Hindlimb muscle (tissue), 1 donor: ENCODE measurements around the gene STARD6. TPM values are rescaled to one million over a fixed set of nuclear protein-coding genes. Genes with fewer than 3 reads are reported as not detected.
"Not testable (repeated sequence)": the region's sequence is repeated elsewhere in the genome, so short reads cannot be mapped to it uniquely, and the experiment has no call there.

Experiments
- DNase-seq: peaks from one replicate; pipeline ENCODE4 v3.0.0-alpha.2; 2013
- polyA plus RNA-seq: library from polyadenylated mRNA; unstranded; fragments of 120-200 nt; gene quantifications from one replicate; pipeline ENCODE4 v1.2.1, GENCODE V29; 2013; ENCODE audit not compliant: insufficient read length

STARD6 gene
- polyA plus RNA-seq: not detected

GRCh38 chr18:54357660-54358494, at the start of gene STARD6, which contains the start of gene C18orf54:
TSS of gene STARD6 (minus strand) at chr18:54357858. CDS start at chr18:54354573, 3,285 bp downstream.
TSS of gene C18orf54 (plus strand) at chr18:54357906. CDS start at chr18:54360573, 2,667 bp downstream.
- DNase-seq: peak; percentile 95

- no peak for DNase-seq
Measured at GRCh38 chr18:54405290-54405689, 47.6 kb upstream of the STARD6 start.

GRCh38 chr18:54396760-54397159, 39.1 kb upstream of the STARD6 start:
- no peak for DNase-seq

GRCh38 chr18:54393648-54394294, 36.1 kb upstream of the STARD6 start:
- DNase-seq: no peak

GRCh38 chr18:54392543-54393023, 34.9 kb upstream of the STARD6 start:
- peak; percentile 40 for DNase-seq

- DNase-seq: no peak
Measured at GRCh38 chr18:54390838-54391237, 33.2 kb upstream of the STARD6 start.

- DNase-seq: no peak
Measured at GRCh38 chr18:54389143-54389505, 31.5 kb upstream of the STARD6 start.

GRCh38 chr18:54388203-54389142, 30.8 kb upstream of the STARD6 start:
- peak; percentile 2 for DNase-seq

GRCh38 chr18:54387631-54388030, 30.0 kb upstream of the STARD6 start:
- DNase-seq: no peak

- DNase-seq: not testable (repeated sequence)
Measured at GRCh38 chr18:54386800-54387495, 29.3 kb upstream of the STARD6 start.

GRCh38 chr18:54386043-54386442, 28.4 kb upstream of the STARD6 start:
- no peak for DNase-seq

GRCh38 chr18:54382733-54383252, 25.1 kb upstream of the STARD6 start:
- DNase-seq: no peak

- DNase-seq: no peak
Measured at GRCh38 chr18:54382076-54382475, 24.4 kb upstream of the STARD6 start.

GRCh38 chr18:54381640-54382039, 24.0 kb upstream of the STARD6 start:
- DNase-seq: no peak

- no peak for DNase-seq
Measured at GRCh38 chr18:54378057-54378456, 20.4 kb upstream of the STARD6 start.

GRCh38 chr18:54360406-54360805, 2.7 kb upstream of the STARD6 start:
- no peak for DNase-seq

- DNase-seq: no peak
Measured at GRCh38 chr18:54359233-54359632, 1.6 kb upstream of the STARD6 start.

- peak; percentile 16 for DNase-seq
Measured at GRCh38 chr18:54358495-54359040, 910 bp upstream of the STARD6 start.

GRCh38 chr18:54357082-54357659, 487 bp downstream of the STARD6 start:
- DNase-seq: peak; percentile 19

- no peak for DNase-seq
Measured at GRCh38 chr18:54351186-54351585, 6.5 kb downstream of the STARD6 start.

- DNase-seq: no peak
Measured at GRCh38 chr18:54338230-54338629, 19.4 kb downstream of the STARD6 start.
